PC-9 (cell line): ENCODE data around the gene LKAAEAR1. TPM values are rescaled to one million over a fixed set of nuclear protein-coding genes. Genes with fewer than 3 reads are reported as not detected.

Experiments
- BruUV-seq: library from RNA; stranded (reverse); fragments of 400-500 nt; replicated peaks from 2 replicates; lab custom pipeline; 2021; lab: Mats Ljungman, UMichigan
- CTCF ChIA-PET: fragments of 300-600 bp; sonication (Branson Sonifier 250); formaldehyde crosslinking; loops from one replicate; lab custom pipeline; 2022; ENCODE audit warnings: antibody characterized with exemption; lab: Charles Lee
- POLR2A ChIA-PET: fragments of 300-600 bp; sonication (Branson Sonifier 250); formaldehyde crosslinking; loops from one replicate; lab custom pipeline; 2022; ENCODE audit warnings: antibody characterized with exemption; ENCODE audit not compliant: unreplicated experiment; lab: Charles Lee
- DNase-seq, 2 experiments: peaks; one replicate each; pipeline versions ENCODE4 v3.0.0 to v3.0.0-alpha.2; 2015 to 2022; ENCODE audit warnings: mixed read lengths in 1 of 2
- H2AFZ ChIP-seq: fragments of 200-600 bp; sonication (generic); 2 replicates; pipeline ENCODE4 v1.8.1; 2017; ENCODE audit warnings: antibody characterized with exemption
- H3F3A ChIP-seq: fragments of 200-600 bp; sonication (generic); 2 replicates; pipeline ENCODE4 v1.8.1; 2017; ENCODE audit warnings: antibody characterized with exemption, mild to moderate bottlenecking, low read depth; ENCODE audit not compliant: insufficient read depth
- H3K27ac ChIP-seq: fragments of 200-600 bp; sonication (generic); 2 replicates; pipeline ENCODE4 v1.6.1; 2016; ENCODE audit warnings: mixed run types
- H3K27me3 ChIP-seq: fragments of 200-600 bp; sonication (generic); 2 replicates; pipeline ENCODE4 v1.6.1; 2016; ENCODE audit warnings: low read depth, mixed run types; ENCODE audit not compliant: insufficient read depth
- H3K36me3 ChIP-seq: fragments of 200-600 bp; sonication (generic); 2 replicates; pipeline ENCODE4 v1.6.1; 2016; ENCODE audit warnings: low read depth, mixed run types
- H3K4me1 ChIP-seq: fragments of 200-600 bp; sonication (generic); replicated peaks from 2 replicates; pipeline ENCODE4 v1.6.1; 2016; ENCODE audit warnings: mixed run types; ENCODE audit not compliant: insufficient read depth
- H3K4me2 ChIP-seq: fragments of 200-600 bp; sonication (generic); 2 replicates; pipeline ENCODE4 v1.6.1; 2017; ENCODE audit warnings: mixed run types
- H3K4me3 ChIP-seq: fragments of 200-600 bp; sonication (generic); 2 replicates; pipeline ENCODE4 v1.6.1; 2016; ENCODE audit warnings: mixed run types
- H3K79me2 ChIP-seq: fragments of 200-600 bp; sonication (generic); 2 replicates; pipeline ENCODE4 v1.6.1; 2017; ENCODE audit warnings: low read depth, mixed run types
- H3K9me2 ChIP-seq: fragments of 200-600 bp; sonication (generic); 2 replicates; pipeline ENCODE4 v1.8.1; 2017; ENCODE audit warnings: mild to moderate bottlenecking; ENCODE audit not compliant: insufficient read depth
- H3K9me3 ChIP-seq: fragments of 200-600 bp; sonication (generic); 2 replicates; pipeline ENCODE4 v1.8.1; 2016; ENCODE audit warnings: low read depth; ENCODE audit not compliant: insufficient read depth
- H4K20me1 ChIP-seq: fragments of 200-600 bp; sonication (generic); 2 replicates; pipeline ENCODE4 v1.8.1; 2017; ENCODE audit not compliant: insufficient read depth
- EZH2 ChIP-seq: fragments of 200-600 bp; sonication (generic); IDR thresholded peaks from 2 replicates; pipeline ENCODE4 v1.8.0; 2017; ENCODE audit warnings: antibody characterized with exemption, low read depth
- intact Hi-C: fragments of 100-400 bp; cut with micrococcal nuclease; formaldehyde crosslinking; loops from one replicate; pipeline ENCODE4 v1.10.0; 2022; ENCODE audit not compliant: unreplicated experiment
- total RNA-seq: library from RNA; stranded (reverse); gene quantifications from 2 replicates; pipeline ENCODE4 v1.2.3, GENCODE V29; 2021
- TF ChIP-seq, protein P1 (sequence below): fragments of 200-600 bp; sonication (generic); conservative IDR thresholded peaks from 2 replicates; pipeline ENCODE4 v1.6.1; 2017; ENCODE audit warnings: mixed run types, antibody characterized with exemption, mild to moderate bottlenecking, moderate library complexity

Gene LKAAEAR1
- total RNA-seq, 1 experiment from 2014 or later, result not detected

DNA sequence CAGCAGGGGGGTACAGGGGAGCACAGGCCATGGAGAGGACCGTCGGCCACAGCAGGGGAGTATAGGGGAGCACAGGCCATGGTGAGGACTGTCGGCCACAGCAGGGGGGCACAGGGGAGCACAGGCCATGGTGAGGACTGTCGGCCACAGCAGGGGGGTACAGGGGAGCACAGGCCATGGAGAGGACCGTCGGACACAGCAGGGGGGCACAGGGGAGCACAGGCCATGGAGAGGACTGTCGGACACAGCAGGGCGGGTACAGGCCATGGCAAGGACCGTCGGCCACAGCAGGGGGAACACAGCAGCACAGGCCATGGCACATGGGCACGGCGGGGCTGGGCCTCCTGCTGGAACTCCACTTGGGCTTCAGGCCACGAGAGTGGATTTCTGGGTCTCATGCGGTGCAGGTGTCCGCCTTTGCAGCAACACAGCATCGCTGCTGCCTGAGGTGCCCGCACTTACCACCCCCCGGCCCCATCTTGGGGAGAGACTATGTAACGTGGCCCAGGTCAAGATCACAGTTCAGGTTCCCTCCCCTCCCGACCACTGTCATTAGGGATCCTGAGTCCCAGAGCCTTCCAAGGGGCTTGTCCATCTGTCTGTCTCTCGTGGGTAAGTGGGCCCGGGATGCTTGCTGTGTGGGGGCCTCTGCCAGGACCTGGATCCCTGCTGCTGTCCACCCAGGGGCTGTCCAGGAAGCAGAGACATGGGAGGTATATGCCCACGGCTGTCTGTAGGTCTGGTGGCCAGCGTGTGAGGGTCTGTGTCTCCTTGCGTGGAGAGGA lies 20.7 kb upstream of the LKAAEAR1 start:
- Histone ChIP-seq H3K27ac (no peak overlapping the region), H2AFZ (no peak overlapping the region), H3K4me2 (no peak overlapping the region), H3K79me2 (no peaks in the 10 kb centered on the region), H3K4me1 (no peaks in the 10 kb centered on the region), H3K4me3 (no peak overlapping the region), H3K9me2 (no peaks in the 10 kb centered on the region), H4K20me1 (no peaks in the 10 kb centered on the region; the same call in 1 of the 2 replicates), H3K36me3 (no peaks in the 10 kb centered on the region), H3K9me3 (no peaks in the 10 kb centered on the region), H3F3A (no peaks in the 10 kb centered on the region), H3K27me3 (peaks cover 96% of the 10 kb centered on the region)
- POLR2A ChIA-PET, result no interaction called here
- BruUV-seq, result no TSS peak
- DNase-seq, result peak; percentile 1 to 32
- intact Hi-C loops, result no loop called here
- CTCF ChIA-PET, result no interaction called here
- TF ChIP-seq EZH2, result no peak
- TF ChIP-seq, protein P1, sequence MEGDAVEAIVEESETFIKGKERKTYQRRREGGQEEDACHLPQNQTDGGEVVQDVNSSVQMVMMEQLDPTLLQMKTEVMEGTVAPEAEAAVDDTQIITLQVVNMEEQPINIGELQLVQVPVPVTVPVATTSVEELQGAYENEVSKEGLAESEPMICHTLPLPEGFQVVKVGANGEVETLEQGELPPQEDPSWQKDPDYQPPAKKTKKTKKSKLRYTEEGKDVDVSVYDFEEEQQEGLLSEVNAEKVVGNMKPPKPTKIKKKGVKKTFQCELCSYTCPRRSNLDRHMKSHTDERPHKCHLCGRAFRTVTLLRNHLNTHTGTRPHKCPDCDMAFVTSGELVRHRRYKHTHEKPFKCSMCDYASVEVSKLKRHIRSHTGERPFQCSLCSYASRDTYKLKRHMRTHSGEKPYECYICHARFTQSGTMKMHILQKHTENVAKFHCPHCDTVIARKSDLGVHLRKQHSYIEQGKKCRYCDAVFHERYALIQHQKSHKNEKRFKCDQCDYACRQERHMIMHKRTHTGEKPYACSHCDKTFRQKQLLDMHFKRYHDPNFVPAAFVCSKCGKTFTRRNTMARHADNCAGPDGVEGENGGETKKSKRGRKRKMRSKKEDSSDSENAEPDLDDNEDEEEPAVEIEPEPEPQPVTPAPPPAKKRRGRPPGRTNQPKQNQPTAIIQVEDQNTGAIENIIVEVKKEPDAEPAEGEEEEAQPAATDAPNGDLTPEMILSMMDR, result no peak

DNA sequence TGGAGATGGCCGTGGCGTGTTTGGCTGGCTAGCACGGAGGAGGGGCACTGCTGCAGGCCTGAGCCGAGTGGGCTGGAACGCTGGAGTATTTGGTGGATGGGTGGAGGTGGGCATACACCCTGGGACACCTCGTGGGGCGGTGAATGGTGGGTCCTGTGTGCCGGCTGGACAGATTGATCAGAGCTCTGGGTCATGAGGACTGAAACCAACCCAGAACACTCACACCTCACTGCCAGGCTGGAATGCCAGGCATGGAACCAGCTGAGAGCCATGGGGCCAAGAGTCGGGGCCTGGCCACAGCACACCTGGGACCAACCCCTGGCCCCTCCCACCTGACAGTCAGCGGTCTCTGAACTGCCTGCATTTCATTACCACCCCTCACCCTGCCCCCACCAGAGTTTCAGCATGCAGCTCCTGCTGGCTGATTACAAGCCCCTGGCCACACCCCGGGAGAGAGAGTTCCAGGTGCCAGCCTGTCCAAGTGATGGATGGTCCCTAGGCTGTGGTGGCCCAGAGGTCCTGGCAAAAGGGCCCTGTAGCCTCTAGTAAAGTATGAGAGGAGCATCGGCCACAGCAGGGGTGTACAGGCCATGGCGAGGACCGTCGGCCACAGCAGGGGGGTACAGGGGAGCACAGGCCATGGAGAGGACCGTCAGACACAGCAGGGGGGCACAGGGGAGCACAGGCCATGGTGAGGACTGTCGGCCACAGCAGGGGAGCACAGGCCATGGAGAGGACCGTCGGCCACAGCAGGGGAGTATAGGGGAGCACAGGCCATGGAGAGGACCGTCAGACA lies 19.9 kb upstream of the LKAAEAR1 start:
- no peaks in the 10 kb centered on the region for H3K9me3 ChIP-seq
- no peaks in the 10 kb centered on the region; the same call in 1 of the 2 replicates for H4K20me1 ChIP-seq
- no peak overlapping the region for H3K4me2 ChIP-seq
- H3K4me1 ChIP-seq, result no peaks in the 10 kb centered on the region
- BruUV-seq, result no TSS peak
- H3K4me3 ChIP-seq, result no peak overlapping the region
- no peaks in the 10 kb centered on the region for H3F3A ChIP-seq
- peaks cover 96% of the 10 kb centered on the region for H3K27me3 ChIP-seq
- ChIA-PET CTCF (interaction anchor here (0.6 kb wide), 1 partner anchor 537 kb away, joined by 4 read pairs; no protein-coding TSS in a partner anchor), POLR2A (no interaction called here)
- TF ChIP-seq, protein P1, result no peak
- no peak for TF ChIP-seq EZH2
- H3K36me3 ChIP-seq, result no peaks in the 10 kb centered on the region
- DNase-seq, result peak in 1 of 2 experiments; percentile 33
- H3K9me2 ChIP-seq, result no peaks in the 10 kb centered on the region
- H3K79me2 ChIP-seq, result no peaks in the 10 kb centered on the region
- H3K27ac ChIP-seq, result no peak overlapping the region
- intact Hi-C loops, result no loop called here
- no peak overlapping the region for H2AFZ ChIP-seq

DNA sequence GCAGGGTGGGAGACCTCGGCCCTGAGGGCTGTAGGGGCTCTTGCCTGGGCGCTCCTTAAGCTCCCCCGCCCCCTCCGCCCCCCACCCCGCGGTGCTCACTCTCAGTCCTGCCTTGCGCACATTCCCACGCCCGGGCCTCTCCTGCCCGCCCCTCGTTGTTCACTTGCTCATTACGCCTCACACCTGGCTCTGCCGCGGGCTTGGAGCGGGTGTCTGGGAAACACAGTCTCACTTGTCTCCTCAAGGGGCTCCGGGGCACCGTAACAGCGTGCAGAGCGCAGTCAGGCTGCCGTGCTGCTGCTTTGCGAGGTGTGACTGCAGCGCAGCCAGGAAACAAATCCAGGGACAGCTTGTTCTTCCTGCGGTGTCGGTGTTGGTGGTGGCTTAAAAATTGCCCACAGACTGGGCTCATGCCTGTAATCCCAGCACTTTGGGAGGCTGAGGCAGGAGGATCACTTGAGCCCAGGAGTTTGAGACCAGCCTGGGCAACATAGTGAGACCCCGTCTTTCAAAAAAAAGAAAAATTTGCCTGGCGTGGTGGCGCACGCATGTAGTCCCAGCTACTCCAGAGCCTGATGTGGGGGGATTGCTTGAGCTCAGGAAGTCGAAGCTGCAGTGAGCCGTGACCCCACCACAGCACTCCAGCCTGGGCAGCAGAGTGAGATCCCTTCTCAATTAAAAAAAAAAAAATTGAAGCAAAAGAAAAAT lies 18.6 kb upstream of the LKAAEAR1 start:
- TF ChIP-seq, protein P1, result no peak
- TF ChIP-seq EZH2, result no peak
- peaks cover 95% of the 10 kb centered on the region for H3K27me3 ChIP-seq
- CTCF ChIA-PET, result interaction anchor here (0.5 to 0.7 kb wide), 5 partner anchors 15 to 628 kb away, joined by 3 to 16 read pairs (median 6); no protein-coding TSS in a partner anchor
- no peak overlapping the region for H3K4me3 ChIP-seq
- H3K4me1 ChIP-seq, result no peaks in the 10 kb centered on the region
- H2AFZ ChIP-seq, result no peak overlapping the region
- POLR2A ChIA-PET, result no interaction called here
- H3K9me2 ChIP-seq, result no peaks in the 10 kb centered on the region
- H3K36me3 ChIP-seq, result no peaks in the 10 kb centered on the region
- no peak overlapping the region for H3K27ac ChIP-seq
- H4K20me1 ChIP-seq, result no peaks in the 10 kb centered on the region; the same call in 1 of the 2 replicates
- no peaks in the 10 kb centered on the region for H3K9me3 ChIP-seq
- intact Hi-C loops, result no loop called here
- BruUV-seq, result no TSS peak
- no peaks in the 10 kb centered on the region for H3F3A ChIP-seq
- DNase-seq, result peak in 1 of 2 experiments; percentile 33
- H3K79me2 ChIP-seq, result no peaks in the 10 kb centered on the region
- H3K4me2 ChIP-seq, result no peak overlapping the region
